Vagina (tissue), 2 donors: ENCODE results near the gene SNX32. TPM values are rescaled to one million over a fixed set of nuclear protein-coding genes. Genes with fewer than 3 reads are reported as not detected.

Experiments used
- DNase-seq, 2 donors: peaks; one replicate each; pipeline ENCODE4 v3.0.0-alpha.2; 2017; ENCODE audit errors: extremely low spot score in 2 of 2
- H3K27ac ChIP-seq: fragments of 200-600 bp; sonication (generic); one replicate; pipeline ENCODE4 v1.5.1; 2019
- H3K27me3 ChIP-seq: fragments of 200-600 bp; sonication (generic); one replicate; pipeline ENCODE4 v1.5.1; 2019
- H3K36me3 ChIP-seq, 2 donors: fragments of 200-600 bp; sonication (generic); one replicate each; pipeline ENCODE4 v1.5.1; 2017 to 2019
- H3K4me1 ChIP-seq: fragments of 200-600 bp; sonication (generic); one replicate; pipeline ENCODE4 v1.5.1; 2019
- H3K4me3 ChIP-seq, 2 donors: fragments of 200-600 bp; sonication (generic); 1 replicate in 1 of 2; 2 replicates in 1 of 2; pipeline ENCODE4 v1.5.1; 2016 to 2019
- H3K9me3 ChIP-seq: fragments of 200-600 bp; sonication (generic); one replicate; pipeline ENCODE4 v1.5.1; 2019
- CTCF ChIP-seq, 3 experiments: fragments of 450-650 bp in 2 of 3; fragments of 200-600 bp in 1 of 3; sonication (generic) in 1 of 3; IDR thresholded peaks; one replicate each; pipeline ENCODE4 v1.5.1; 2017 to 2019; ENCODE audit warnings: antibody characterized with exemption in 3 of 3, mild to moderate bottlenecking in 2 of 3, moderate library complexity in 2 of 3
- POLR2A ChIP-seq, 2 donors: fragments of 450-650 bp; IDR thresholded peaks; one replicate each; pipeline ENCODE4 v1.6.1; 2017; ENCODE audit warnings: antibody characterized with exemption in 2 of 2, mild to moderate bottlenecking in 2 of 2, moderate library complexity in 2 of 2
- POLR2AphosphoS5 ChIP-seq, 2 donors: sonication (generic); formaldehyde crosslinking; IDR thresholded peaks; one replicate each; pipeline ENCODE4 v1.9.0; 2017; ENCODE audit warnings: antibody characterized with exemption in 2 of 2, mild to moderate bottlenecking in 2 of 2, low read depth in 1 of 2; ENCODE audit not compliant: insufficient read depth in 1 of 2
- intact Hi-C: fragments of 100-400 bp; cut with DNase I; formaldehyde crosslinking; loops from one replicate; pipeline ENCODE4 v1.15.1; 2023
- total RNA-seq: library from RNA; depleted of rRNA; stranded (reverse); fragments of >200 nt; gene quantifications from one replicate; pipeline ENCODE4 v1.2.3, GENCODE V29; 2016

SNX32 gene
- total RNA-seq, 1 donor from 2014 or later = 1.5 TPM

- Histone ChIP-seq H3K9me3 (no peaks in the 10 kb centered on the region), H3K27me3 (no peaks in the 10 kb centered on the region), H3K4me3 (no peak overlapping the region), H3K36me3 (no peaks in the 10 kb centered on the region), H3K27ac (no peak overlapping the region), H3K4me1 (peaks cover 29% of the 10 kb centered on the region)
- TF ChIP-seq CTCF (IDR thresholded peaks at IDR 0.05) = no peak
- TF ChIP-seq POLR2A (IDR thresholded peaks at IDR 0.05) = no peak
- no peak for TF ChIP-seq POLR2AphosphoS5 (IDR thresholded peaks at IDR 0.05; ENCODE audit: insufficient read depth in 1 of 2, low read depth in 1 of 2)
- intact Hi-C loops = loop anchor here (5.0 to 10.0 kb wide), 2 partner anchors 33 to 190 kb away; partner anchors contain the start of gene AP5B1
- no peak for DNase-seq
These were observed 18.7 kb upstream of the SNX32 start for GRCh38 chr11:65814986-65815565.

- Histone ChIP-seq H3K27ac (no peak overlapping the region), H3K36me3 (no peaks in the 10 kb centered on the region), H3K4me3 (no peak overlapping the region), H3K9me3 (no peaks in the 10 kb centered on the region), H3K4me1 (peaks cover 29% of the 10 kb centered on the region), H3K27me3 (no peaks in the 10 kb centered on the region)
- intact Hi-C loops = loop anchor here (2.0 to 10.0 kb wide), 3 partner anchors 34 to 192 kb away; partner anchors contain the start of gene AP5B1
- no peak for TF ChIP-seq POLR2AphosphoS5 (IDR thresholded peaks at IDR 0.05; ENCODE audit: insufficient read depth in 1 of 2, low read depth in 1 of 2)
- TF ChIP-seq CTCF (IDR thresholded peaks at IDR 0.05) = no peak
- TF ChIP-seq POLR2A (IDR thresholded peaks at IDR 0.05) = no peak
- no peak for DNase-seq
These were observed 17.1 kb upstream of the SNX32 start for GRCh38 chr11:65816696-65817095.

- no peak for DNase-seq
- TF ChIP-seq POLR2AphosphoS5 (IDR thresholded peaks at IDR 0.05; ENCODE audit: insufficient read depth in 1 of 2, low read depth in 1 of 2) (no peak), CTCF (IDR thresholded peaks at IDR 0.05) (no peak), POLR2A (IDR thresholded peaks at IDR 0.05) (no peak)
- intact Hi-C loops = loop anchor here (2.0 to 10.0 kb wide), 3 partner anchors 35 to 193 kb away; partner anchors contain the start of gene AP5B1
- no peaks in the 10 kb centered on the region for H3K9me3 ChIP-seq
- peak overlapping the region; percentile 83 for H3K27ac ChIP-seq
- H3K4me3 ChIP-seq = peak overlapping the region; percentile 54 to 79
- no peaks in the 10 kb centered on the region for H3K36me3 ChIP-seq
- no peaks in the 10 kb centered on the region for H3K27me3 ChIP-seq
- H3K4me1 ChIP-seq = peaks cover 29% of the 10 kb centered on the region
These were observed 16.4 kb upstream of the SNX32 start for GRCh38 chr11:65817312-65817834.

GRCh38 chr11:65817835-65818680, 15.7 kb upstream of the SNX32 start:
- H3K27me3 ChIP-seq = no peaks in the 10 kb centered on the region
- TF ChIP-seq POLR2A (IDR thresholded peaks at IDR 0.05) (no peak), POLR2AphosphoS5 (IDR thresholded peaks at IDR 0.05; ENCODE audit: insufficient read depth in 1 of 2, low read depth in 1 of 2) (peak in 1 of 2 donors; percentile 41), CTCF (IDR thresholded peaks at IDR 0.05) (peak; percentile 81 to 100 (median 96))
- H3K9me3 ChIP-seq = no peaks in the 10 kb centered on the region
- peak overlapping the region; percentile 54 to 79 for H3K4me3 ChIP-seq
- no peaks in the 10 kb centered on the region for H3K36me3 ChIP-seq
- intact Hi-C loops = loop anchor here (2.0 to 10.0 kb wide), 3 partner anchors 36 to 193 kb away; partner anchors contain the start of gene AP5B1
- H3K27ac ChIP-seq = peak overlapping the region; percentile 83
- peaks cover 29% of the 10 kb centered on the region for H3K4me1 ChIP-seq
- DNase-seq = no peak
